Mucosa of rectum (tissue), 2 donors: ENCODE results near the gene DOK5.
"Not testable (repeated sequence)": the region's sequence is repeated elsewhere in the genome, so short reads cannot be mapped to it uniquely, and the experiment has no call there.

Experiments
- H3K27ac ChIP-seq, 2 donors: one replicate each; pipeline ENCODE4 v1.7.0; 2013; ENCODE audit warnings: inconsistent platforms in 2 of 2, low read depth in 2 of 2, low read length in 2 of 2
- H3K27me3 ChIP-seq, 2 donors: one replicate each; pipeline ENCODE4 v1.7.0; 2013; ENCODE audit warnings: low read length in 2 of 2; ENCODE audit not compliant: control insufficient read depth in 2 of 2, insufficient read depth in 2 of 2
- H3K36me3 ChIP-seq, 2 donors: one replicate each; pipeline ENCODE4 v1.7.0; 2013; ENCODE audit warnings: low read length in 2 of 2; ENCODE audit not compliant: control insufficient read depth in 2 of 2, insufficient read depth in 2 of 2
- H3K4me1 ChIP-seq, 2 donors: one replicate each; pipeline ENCODE4 v1.7.0; 2013; ENCODE audit warnings: low read length in 2 of 2, mild to moderate bottlenecking in 1 of 2; ENCODE audit not compliant: control insufficient read depth in 2 of 2, insufficient read depth in 2 of 2
- H3K4me3 ChIP-seq, 2 donors: one replicate each; pipeline ENCODE4 v1.7.0; 2013; ENCODE audit warnings: low read length in 2 of 2
- H3K9ac ChIP-seq, 2 donors: one replicate each; pipeline ENCODE4 v1.7.0; 2013; ENCODE audit warnings: low read length in 2 of 2, low read depth in 1 of 2, mild to moderate bottlenecking in 1 of 2
- H3K9me3 ChIP-seq, 2 donors: one replicate each; pipeline ENCODE4 v1.7.0; 2013; ENCODE audit warnings: low read length in 2 of 2; ENCODE audit not compliant: control insufficient read depth in 2 of 2
- donor health status: healthy.
- donor health status: Normal muscosa, but diverticular disease.

DOK5 gene

GRCh38 chr20:54475334-54476168 lies at the start of gene DOK5:
DOK5 (plus strand) TSS chr20:54475593; CDS start chr20:54475947, 354 bp downstream.
- H3K9ac ChIP-seq = peak within 1 kb of the TSS; percentile 4 to 12
- peaks cover 0 to 4% of the 10 kb centered on the region in 2 donors for H3K4me1 ChIP-seq
- H3K27ac ChIP-seq = no peak within 1 kb of the TSS
- H3K27me3 ChIP-seq = peaks cover 6 to 10% of the 10 kb centered on the region in 2 donors
- no peaks in the 10 kb centered on the region for H3K36me3 ChIP-seq
- H3K4me3 ChIP-seq = peak within 1 kb of the TSS; percentile 45 to 61
- H3K9me3 ChIP-seq = no peaks in the 10 kb centered on the region

GRCh38 chr20:54429364-54429763 lies 46.0 kb upstream of the DOK5 start:
- H3K4me1 ChIP-seq = no peaks in the 10 kb centered on the region
- peaks cover 0 to 2% of the 10 kb centered on the region in 2 donors for H3K9me3 ChIP-seq
- no peaks in the 10 kb centered on the region for H3K27me3 ChIP-seq
- H3K27ac ChIP-seq = no peak overlapping the region
- H3K36me3 ChIP-seq = no peaks in the 10 kb centered on the region
- no peak overlapping the region for H3K9ac ChIP-seq
- no peak overlapping the region for H3K4me3 ChIP-seq

GRCh38 chr20:54431156-54431944 lies 44.0 kb upstream of the DOK5 start:
- no peaks in the 10 kb centered on the region for H3K9me3 ChIP-seq
- no peak overlapping the region for H3K4me3 ChIP-seq
- no peaks in the 10 kb centered on the region for H3K36me3 ChIP-seq
- H3K9ac ChIP-seq = no peak overlapping the region
- no peaks in the 10 kb centered on the region for H3K27me3 ChIP-seq
- H3K27ac ChIP-seq = no peak overlapping the region
- no peaks in the 10 kb centered on the region for H3K4me1 ChIP-seq

- Histone ChIP-seq H3K4me3 (no peak overlapping the region), H3K9me3 (no peaks in the 10 kb centered on the region), H3K27me3 (no peaks in the 10 kb centered on the region), H3K36me3 (no peaks in the 10 kb centered on the region), H3K9ac (no peak overlapping the region), H3K27ac (no peak overlapping the region), H3K4me1 (no peaks in the 10 kb centered on the region)
Measured at GRCh38 chr20:54432966-54433365, 42.4 kb upstream of the DOK5 start.

GRCh38 chr20:54433636-54434035 lies 41.8 kb upstream of the DOK5 start:
- H3K27ac ChIP-seq = no peak overlapping the region
- H3K4me3 ChIP-seq = no peak overlapping the region

GRCh38 chr20:54434196-54434595 lies 41.2 kb upstream of the DOK5 start:
- H3K36me3 ChIP-seq = no peaks in the 10 kb centered on the region
- H3K9ac ChIP-seq = no peak overlapping the region
- H3K27me3 ChIP-seq = no peaks in the 10 kb centered on the region
- H3K27ac ChIP-seq = no peak overlapping the region
- H3K9me3 ChIP-seq = no peaks in the 10 kb centered on the region
- no peak overlapping the region for H3K4me3 ChIP-seq
- no peaks in the 10 kb centered on the region for H3K4me1 ChIP-seq

More at GRCh38 chr20:54433636-54434035, 41.8 kb upstream of the DOK5 start:
- Histone ChIP-seq H3K27me3 (no peaks in the 10 kb centered on the region), H3K9ac (no peak overlapping the region), H3K36me3 (no peaks in the 10 kb centered on the region), H3K9me3 (no peaks in the 10 kb centered on the region), H3K4me1 (no peaks in the 10 kb centered on the region)

GRCh38 chr20:54435015-54435414 lies 40.4 kb upstream of the DOK5 start:
- Histone ChIP-seq H3K4me1 (no peaks in the 10 kb centered on the region), H3K36me3 (no peaks in the 10 kb centered on the region), H3K27ac (no peak overlapping the region), H3K4me3 (no peak overlapping the region), H3K27me3 (no peaks in the 10 kb centered on the region), H3K9ac (no peak overlapping the region), H3K9me3 (no peaks in the 10 kb centered on the region)

GRCh38 chr20:54436410-54436809 lies 39.0 kb upstream of the DOK5 start:
- H3K36me3 ChIP-seq, H3K9me3 ChIP-seq, H3K27me3 ChIP-seq, H3K9ac ChIP-seq, H3K4me3 ChIP-seq, H3K4me1 ChIP-seq, H3K27ac ChIP-seq: not testable (repeated sequence)

- Histone ChIP-seq H3K4me3 (no peak overlapping the region), H3K27me3 (no peaks in the 10 kb centered on the region), H3K36me3 (no peaks in the 10 kb centered on the region), H3K27ac (no peak overlapping the region), H3K9me3 (no peaks in the 10 kb centered on the region), H3K9ac (no peak overlapping the region), H3K4me1 (no peaks in the 10 kb centered on the region)
Measured at GRCh38 chr20:54438166-54438565, 37.2 kb upstream of the DOK5 start.

- no peaks in the 10 kb centered on the region for H3K4me1 ChIP-seq
- no peaks in the 10 kb centered on the region for H3K9me3 ChIP-seq
- no peaks in the 10 kb centered on the region for H3K27me3 ChIP-seq
- no peak overlapping the region for H3K4me3 ChIP-seq
- H3K36me3 ChIP-seq = no peaks in the 10 kb centered on the region
- H3K27ac ChIP-seq = no peak overlapping the region
- no peak overlapping the region for H3K9ac ChIP-seq
Measured at GRCh38 chr20:54450207-54450606, 25.2 kb upstream of the DOK5 start.
